ENCODE results near the gene PHF14.
"Not testable (repeated sequence)": the region's sequence is repeated elsewhere in the genome, so short reads cannot be mapped to it uniquely, and the experiment has no call there.

The PHF14 gene

GRCh38 chr7:10956528-10956927, 17.1 kb upstream of the PHF14 start:
- Mint-ChIP-seq H3K36me3 (ENCODE audit: low read depth) (peaks cover 1% of the 10 kb centered on the region), H3K27ac (no peak overlapping the region), H3K4me1 (ENCODE audit: low read depth) (no peaks in the 10 kb centered on the region), H3K9me3 (peaks cover 3% of the 10 kb centered on the region), H3K4me3 (no peak overlapping the region), H3K27me3 (ENCODE audit: low read depth) (peaks cover 5% of the 10 kb centered on the region)

GRCh38 chr7:10960242-10960641, 13.4 kb upstream of the PHF14 start:
- not testable (repeated sequence) for H3K4me1 Mint-ChIP-seq (ENCODE audit: low read depth); H3K27ac Mint-ChIP-seq; H3K36me3 Mint-ChIP-seq (ENCODE audit: low read depth); H3K4me3 Mint-ChIP-seq; H3K9me3 Mint-ChIP-seq
- peaks cover 32% of the 10 kb centered on the region for H3K27me3 Mint-ChIP-seq (ENCODE audit: low read depth)

GRCh38 chr7:10965016-10965415, 8.7 kb upstream of the PHF14 start:
- H3K36me3 Mint-ChIP-seq (ENCODE audit: low read depth); H3K4me1 Mint-ChIP-seq (ENCODE audit: low read depth); H3K9me3 Mint-ChIP-seq; H3K27ac Mint-ChIP-seq: not testable (repeated sequence)
- Mint-ChIP-seq H3K4me3 (peak overlapping the region; percentile 12), H3K27me3 (ENCODE audit: low read depth) (peaks cover 56% of the 10 kb centered on the region)

GRCh38 chr7:10972174-10972573, 1.5 kb upstream of the PHF14 start:
- H3K4me1 Mint-ChIP-seq (ENCODE audit: low read depth) = peaks cover 27% of the 10 kb centered on the region
- no peak overlapping the region for H3K27ac Mint-ChIP-seq
- no peaks in the 10 kb centered on the region for H3K9me3 Mint-ChIP-seq
- peaks cover 24% of the 10 kb centered on the region for H3K36me3 Mint-ChIP-seq (ENCODE audit: low read depth)
- H3K4me3 Mint-ChIP-seq = peak overlapping the region; percentile 93
- H3K27me3 Mint-ChIP-seq (ENCODE audit: low read depth) = peaks cover 30% of the 10 kb centered on the region

GRCh38 chr7:10973942-10974911, 555 bp downstream of the PHF14 start:
- Mint-ChIP-seq H3K27ac (peak overlapping the region; percentile 88), H3K27me3 (ENCODE audit: low read depth) (peaks cover 17% of the 10 kb centered on the region), H3K4me3 (peak overlapping the region; percentile 93), H3K36me3 (ENCODE audit: low read depth) (peaks cover 34% of the 10 kb centered on the region), H3K4me1 (ENCODE audit: low read depth) (peaks cover 27% of the 10 kb centered on the region), H3K9me3 (no peaks in the 10 kb centered on the region)

GRCh38 chr7:10977113-10977512, 3.4 kb downstream of the PHF14 start:
- H3K27ac Mint-ChIP-seq = no peak overlapping the region
- no peaks in the 10 kb centered on the region for H3K9me3 Mint-ChIP-seq
- H3K27me3 Mint-ChIP-seq (ENCODE audit: low read depth) = no peaks in the 10 kb centered on the region
- peaks cover 36% of the 10 kb centered on the region for H3K36me3 Mint-ChIP-seq (ENCODE audit: low read depth)
- H3K4me3 Mint-ChIP-seq = no peak overlapping the region
- H3K4me1 Mint-ChIP-seq (ENCODE audit: low read depth) = peaks cover 34% of the 10 kb centered on the region

GRCh38 chr7:10981317-10981716, 7.6 kb downstream of the PHF14 start:
- peaks cover 15% of the 10 kb centered on the region for H3K4me1 Mint-ChIP-seq (ENCODE audit: low read depth)

GRCh38 chr7:10990748-10991147, 17.1 kb downstream of the PHF14 start:
- not testable (repeated sequence) for H3K9me3 Mint-ChIP-seq; H3K4me1 Mint-ChIP-seq (ENCODE audit: low read depth); H3K27ac Mint-ChIP-seq; H3K27me3 Mint-ChIP-seq (ENCODE audit: low read depth); H3K4me3 Mint-ChIP-seq
- peaks cover 26% of the 10 kb centered on the region for H3K36me3 Mint-ChIP-seq (ENCODE audit: low read depth)

More at GRCh38 chr7:10981317-10981716, 7.6 kb downstream of the PHF14 start:
- H3K36me3 Mint-ChIP-seq (ENCODE audit: low read depth) = peaks cover 31% of the 10 kb centered on the region
- no peak overlapping the region for H3K27ac Mint-ChIP-seq
- no peaks in the 10 kb centered on the region for H3K9me3 Mint-ChIP-seq
- H3K4me3 Mint-ChIP-seq = no peak overlapping the region
- H3K27me3 Mint-ChIP-seq (ENCODE audit: low read depth) = no peaks in the 10 kb centered on the region

- H3K4me1 Mint-ChIP-seq (ENCODE audit: low read depth) = peaks cover 18% of the 10 kb centered on the region
- not testable (repeated sequence) for H3K9me3 Mint-ChIP-seq
Measured at GRCh38 chr7:10995482-10996166, 22.0 kb downstream of the PHF14 start.

GRCh38 chr7:10998996-10999757, 25.5 kb downstream of the PHF14 start:
- H3K4me1 Mint-ChIP-seq (ENCODE audit: low read depth) = peaks cover 21% of the 10 kb centered on the region
- no peaks in the 10 kb centered on the region for H3K27me3 Mint-ChIP-seq (ENCODE audit: low read depth)
- H3K4me3 Mint-ChIP-seq = no peak overlapping the region
- peaks cover 29% of the 10 kb centered on the region for H3K36me3 Mint-ChIP-seq (ENCODE audit: low read depth)
- peaks cover 6% of the 10 kb centered on the region for H3K9me3 Mint-ChIP-seq
- no peak overlapping the region for H3K27ac Mint-ChIP-seq

More at GRCh38 chr7:10995482-10996166, 22.0 kb downstream of the PHF14 start:
- not testable (repeated sequence) for H3K27ac Mint-ChIP-seq; H3K4me3 Mint-ChIP-seq; H3K27me3 Mint-ChIP-seq (ENCODE audit: low read depth)
- peaks cover 37% of the 10 kb centered on the region for H3K36me3 Mint-ChIP-seq (ENCODE audit: low read depth)

- peaks cover 15% of the 10 kb centered on the region for H3K4me1 Mint-ChIP-seq (ENCODE audit: low read depth)
- H3K9me3 Mint-ChIP-seq = no peaks in the 10 kb centered on the region
- no peak overlapping the region for H3K27ac Mint-ChIP-seq
- H3K36me3 Mint-ChIP-seq (ENCODE audit: low read depth) = peaks cover 21% of the 10 kb centered on the region
- H3K27me3 Mint-ChIP-seq (ENCODE audit: low read depth) = no peaks in the 10 kb centered on the region
- no peak overlapping the region for H3K4me3 Mint-ChIP-seq
Measured at GRCh38 chr7:11005202-11005601, 31.5 kb downstream of the PHF14 start.

- no peak overlapping the region for H3K27ac Mint-ChIP-seq
- H3K9me3 Mint-ChIP-seq = no peaks in the 10 kb centered on the region
- H3K27me3 Mint-ChIP-seq (ENCODE audit: low read depth) = no peaks in the 10 kb centered on the region
- H3K36me3 Mint-ChIP-seq (ENCODE audit: low read depth) = peaks cover 15% of the 10 kb centered on the region
- H3K4me1 Mint-ChIP-seq (ENCODE audit: low read depth) = peaks cover 12% of the 10 kb centered on the region
- no peak overlapping the region for H3K4me3 Mint-ChIP-seq
Measured at GRCh38 chr7:11006291-11006690, 32.6 kb downstream of the PHF14 start.

- H3K27ac Mint-ChIP-seq = no peak overlapping the region
- peaks cover 19% of the 10 kb centered on the region for H3K36me3 Mint-ChIP-seq (ENCODE audit: low read depth)
- peaks cover 9% of the 10 kb centered on the region for H3K4me1 Mint-ChIP-seq (ENCODE audit: low read depth)
- H3K4me3 Mint-ChIP-seq = no peak overlapping the region
- no peaks in the 10 kb centered on the region for H3K9me3 Mint-ChIP-seq
- no peaks in the 10 kb centered on the region for H3K27me3 Mint-ChIP-seq (ENCODE audit: low read depth)
Measured at GRCh38 chr7:11009631-11010030, 36.0 kb downstream of the PHF14 start.

- Mint-ChIP-seq H3K4me3 (no peak overlapping the region), H3K36me3 (ENCODE audit: low read depth) (peaks cover 26% of the 10 kb centered on the region), H3K4me1 (ENCODE audit: low read depth) (no peaks in the 10 kb centered on the region), H3K27ac (no peak overlapping the region), H3K9me3 (no peaks in the 10 kb centered on the region), H3K27me3 (ENCODE audit: low read depth) (no peaks in the 10 kb centered on the region)
Measured at GRCh38 chr7:11021468-11021867, 47.8 kb downstream of the PHF14 start.

All from T-helper 1 cell treated with Interleukin-12 subunit alpha and Interleukin-12 subunit beta and Interleukin-4 antibody, amounts not matched to agents 30 μg/mL and 1 μg/mL, for 36 hours (primary cell).